GM21825 (cell line): ENCODE data around the gene ALKBH7.

Experiments
- ATAC-seq: cut with Tn5 transposase; IDR thresholded peaks from one replicate; pipeline ENCODE4 v1.9.1; 2021; ENCODE audit warnings: mild to moderate bottlenecking, moderate library complexity; ENCODE audit not compliant: unreplicated experiment

ALKBH7 gene

DNA sequence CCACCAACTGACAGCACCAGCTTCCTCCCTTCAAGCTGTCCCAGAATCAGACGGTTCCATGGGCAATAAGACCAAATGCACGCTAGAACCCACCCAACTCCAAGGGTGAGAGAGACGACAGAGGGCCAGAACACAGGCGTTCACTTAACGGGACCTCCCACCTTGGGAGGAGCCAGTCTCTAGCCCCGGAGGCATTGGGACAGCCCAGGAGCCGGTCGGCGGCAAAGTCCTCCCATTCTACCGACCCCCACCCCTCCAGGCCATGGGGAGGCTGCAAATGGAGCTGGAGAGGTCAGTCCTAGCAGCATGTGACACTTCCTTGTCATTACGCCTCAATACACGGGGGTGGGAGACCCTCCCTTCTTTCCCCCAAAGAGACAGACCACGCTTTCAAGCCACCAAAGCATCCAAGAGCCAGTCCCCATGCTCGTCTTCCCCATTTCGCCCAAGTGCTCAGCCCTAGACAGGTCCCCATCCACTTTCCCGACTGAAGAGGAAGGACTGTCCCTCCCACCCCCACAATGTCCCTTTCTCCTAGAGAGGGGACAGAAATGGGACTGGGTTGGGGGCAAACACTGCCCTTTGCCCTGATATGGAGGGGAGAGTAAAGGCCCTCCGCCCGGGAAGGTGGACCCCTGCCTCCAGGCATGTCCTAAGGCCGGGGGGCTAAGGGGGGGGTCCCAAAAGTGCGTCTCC lies 51.1 kb downstream of the ALKBH7 start:
- no peak for ATAC-seq

DNA sequence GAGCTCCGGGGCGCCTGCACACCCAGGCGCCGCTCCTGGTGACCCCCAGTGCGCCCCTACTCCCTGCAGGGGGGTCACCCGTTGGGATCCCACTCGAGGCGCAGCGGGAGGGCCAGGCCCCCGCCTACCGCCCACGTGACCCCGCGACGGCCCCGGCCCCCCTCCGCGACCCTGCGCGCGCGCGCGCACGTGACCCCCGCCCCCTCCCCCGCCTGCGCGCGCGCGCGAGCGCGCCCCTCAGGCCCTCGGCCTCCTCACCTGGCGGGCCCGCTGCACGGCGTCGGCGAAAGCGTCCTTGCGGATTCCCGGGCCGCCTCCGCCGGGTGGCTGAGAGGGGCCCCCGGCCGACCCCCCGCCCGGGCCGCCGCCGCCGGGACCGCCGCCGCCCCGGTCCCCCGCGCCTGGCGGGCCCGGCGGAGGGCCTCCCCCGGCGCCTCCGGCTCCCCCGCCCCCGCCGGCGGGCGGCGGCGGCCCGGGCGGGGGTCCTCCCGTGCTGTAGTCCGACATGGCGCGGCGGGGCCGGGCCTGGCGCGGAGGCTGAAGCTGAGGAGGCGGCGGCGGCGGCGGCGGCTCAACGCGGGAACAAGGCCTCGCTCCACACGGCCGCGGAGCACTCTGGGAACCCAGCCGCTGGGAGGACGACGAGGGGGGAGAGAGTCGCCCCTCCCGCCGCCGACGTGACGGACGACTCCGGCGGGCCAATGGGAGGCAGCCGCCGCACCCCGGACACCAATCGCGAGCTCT lies 51.8 kb downstream of the ALKBH7 start, which contains the start of gene KHSRP:
Gene KHSRP (minus strand): TSS at position 617 of the 744 bp plus-strand sequence. CDS start 110 bp downstream, at position 507.
- ATAC-seq = peak; percentile 1
